GM12878 (cell line): ENCODE measurements around the gene KIF20B. TPM values are rescaled to one million over a fixed set of nuclear protein-coding genes. Genes with fewer than 3 reads are reported as not detected.

Source experiments
- ATF2 ChIP-seq: IDR thresholded peaks from 2 replicates; pipeline ENCODE4 v1.6.1; 2012; ENCODE audit warnings: low read length, inconsistent platforms
- BHLHE40 ChIP-seq, 2 experiments: fragments of 450-650 bp in 1 of 2; IDR thresholded peaks; 2 replicates each; pipeline ENCODE4 v1.6.1; 2011 to 2017; ENCODE audit warnings: low read depth in 2 of 2, borderline replicate concordance in 1 of 2, improper control_type of control experiment in 1 of 2, low read length in 1 of 2, mild to moderate bottlenecking in 1 of 2
- EP300 ChIP-seq, 2 experiments: fragments of 150-350 bp in 1 of 2; IDR thresholded peaks; 2 replicates each; pipeline ENCODE4 v1.6.1; 2011 to 2012; ENCODE audit warnings: low read depth in 2 of 2, low read length in 2 of 2, borderline replicate concordance in 1 of 2, improper control_type of control experiment in 1 of 2, inconsistent platforms in 1 of 2; ENCODE audit not compliant: control insufficient read depth in 1 of 2
- IRF5 ChIP-seq: fragments of 450-650 bp; IDR thresholded peaks from 2 replicates; pipeline ENCODE4 v1.6.1; 2017; ENCODE audit warnings: borderline replicate concordance
- JUND ChIP-seq: IDR thresholded peaks from 2 replicates; pipeline ENCODE4 v1.6.1; 2012; ENCODE audit warnings: low read depth, mild to moderate bottlenecking, low read length, improper control_type of control experiment, moderate library complexity
- KLF5 ChIP-seq: fragments of 450-650 bp; IDR thresholded peaks from 2 replicates; pipeline ENCODE4 v1.6.1; 2014; ENCODE audit warnings: mild to moderate bottlenecking; ENCODE audit not compliant: partially characterized antibody
- NR2C1 ChIP-seq: fragments of 450-650 bp; IDR thresholded peaks from 2 replicates; pipeline ENCODE4 v1.6.1; 2017; ENCODE audit warnings: antibody characterized with exemption, mild to moderate bottlenecking, moderate library complexity
- PML ChIP-seq: IDR thresholded peaks from 2 replicates; pipeline ENCODE4 v1.6.1; 2012; ENCODE audit warnings: low read length, inconsistent platforms
- SMARCA5 ChIP-seq: fragments of 450-650 bp; IDR thresholded peaks from 2 replicates; pipeline ENCODE4 v1.6.1; 2017; ENCODE audit warnings: mild to moderate bottlenecking
- SMC3 ChIP-seq: IDR thresholded peaks from 2 replicates; pipeline ENCODE4 v1.6.1; 2011; ENCODE audit warnings: low read length, improper control_type of control experiment, borderline replicate concordance
- SP1 ChIP-seq: IDR thresholded peaks from one replicate; pipeline ENCODE4 v1.6.1; 2011; ENCODE audit warnings: low read depth, low read length
- TCF3 ChIP-seq: IDR thresholded peaks from 2 replicates; pipeline ENCODE4 v1.6.1; 2012; ENCODE audit warnings: low read depth, mild to moderate bottlenecking, low read length, borderline replicate concordance; ENCODE audit not compliant: insufficient read depth
- polyA plus RNA-seq, 11 experiments: library from polyadenylated mRNA; depleted of rRNA in 4 of 11; unstranded in 6 of 11; stranded (reverse) in 5 of 11; fragments of >200 nt; fragmentation: Nextera tagmentation in 4 of 11; fragmentation: Illumina TruSeq in 1 of 11; extraction: Ambion mirVana in 4 of 11; extraction: Trizol in 1 of 11; gene quantifications; 1 replicate in 1 of 11; 2 replicates in 10 of 11; pipeline versions ENCODE4 v1.2.1 to v1.2.3, GENCODE V29; 2011 to 2016; ENCODE audit warnings: inconsistent platforms in 2 of 11, missing spikeins in 2 of 11, low read depth in 1 of 11
- total RNA-seq, 4 experiments: library from RNA; depleted of rRNA in 3 of 4; stranded (reverse); fragments of >200 nt in 3 of 4; fragmentation: Illumina TruSeq in 1 of 4; extraction: Trizol in 1 of 4; gene quantifications; 2 replicates each; pipeline versions ENCODE4 v1.2.1 to v1.2.3, GENCODE V29; 2013 to 2021

The KIF20B gene
- total and polyA plus RNA-seq, 10 of the 15 experiments (the other 5 are each of a cell fraction or from before 2014, with no cell fraction given), result 15.6 to 67.7 (median 44.3) TPM

DNA sequence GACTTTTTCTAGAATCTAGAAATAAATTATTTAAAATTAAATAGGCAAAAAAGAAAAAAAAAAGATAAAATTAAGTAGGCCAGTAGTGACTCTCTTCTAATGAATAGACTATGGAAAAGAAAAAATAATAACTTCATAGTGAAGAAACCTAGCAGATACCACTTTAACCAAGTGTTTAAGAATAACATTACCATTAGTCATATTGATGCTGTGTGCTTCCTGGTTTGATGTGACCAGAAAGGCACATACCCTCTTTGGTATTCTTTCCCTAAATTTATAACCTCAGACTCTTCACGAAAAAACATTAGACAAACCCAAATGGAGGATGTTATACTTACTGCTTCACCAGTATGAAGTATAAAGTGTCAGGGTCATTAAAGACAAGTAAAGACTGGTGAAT lies 42.6 kb downstream of the KIF20B start (continued):
- TF ChIP-seq ATF2 (no peak), TCF3 (no peak), EP300 (IDR thresholded peaks at IDR 0.05; ENCODE audit: borderline replicate concordance in 1 of 2, control insufficient read depth in 1 of 2, low read depth in 2 of 2, low read length in 2 of 2) (no peak), BHLHE40 (IDR thresholded peaks at IDR 0.05; ENCODE audit: borderline replicate concordance in 1 of 2, low read depth in 2 of 2, low read length in 1 of 2) (no peak), KLF5 (no peak), IRF5 (no peak), SMARCA5 (no peak), PML (no peak), NR2C1 (no peak), SMC3 (no peak), SP1 (no peak), JUND (no peak)
